WI38 (cell line): Measurements from ENCODE around the gene CSNK1E.

Source experiments
- H3K4me3 ChIP-seq: 2 replicates; pipeline ENCODE4 v1.5.1; 2011; ENCODE audit warnings: low read depth, mild to moderate bottlenecking, control low read depth, low read length
- TF ChIP-seq, protein P1 (sequence below): IDR thresholded peaks from 2 replicates; pipeline ENCODE4 v1.5.1; 2012; ENCODE audit warnings: low read depth, mild to moderate bottlenecking, control low read depth, low read length

CSNK1E gene

DNA sequence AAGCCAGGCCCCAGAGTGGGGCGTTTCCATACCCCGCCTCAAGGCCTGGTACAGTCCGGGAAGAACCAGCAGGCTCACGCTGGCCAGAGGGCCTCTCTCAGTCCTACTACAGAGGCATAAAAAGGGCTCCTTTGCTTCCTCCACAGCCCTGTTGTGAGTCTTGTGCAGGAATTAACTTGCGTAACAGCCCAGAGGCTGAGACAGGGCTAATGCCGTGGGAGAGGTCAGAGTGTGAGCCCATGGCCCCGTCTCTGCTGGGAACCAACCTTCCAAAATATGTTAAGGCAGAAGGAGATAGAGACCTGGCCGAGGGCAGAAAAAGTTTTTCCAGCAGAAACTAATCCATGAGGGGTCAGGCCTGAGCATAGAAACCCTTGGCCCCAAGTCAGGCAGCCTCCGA lies 24.5 kb downstream of the CSNK1E start:
- H3K4me3 ChIP-seq, result no peak overlapping the region
- TF ChIP-seq, protein P1, sequence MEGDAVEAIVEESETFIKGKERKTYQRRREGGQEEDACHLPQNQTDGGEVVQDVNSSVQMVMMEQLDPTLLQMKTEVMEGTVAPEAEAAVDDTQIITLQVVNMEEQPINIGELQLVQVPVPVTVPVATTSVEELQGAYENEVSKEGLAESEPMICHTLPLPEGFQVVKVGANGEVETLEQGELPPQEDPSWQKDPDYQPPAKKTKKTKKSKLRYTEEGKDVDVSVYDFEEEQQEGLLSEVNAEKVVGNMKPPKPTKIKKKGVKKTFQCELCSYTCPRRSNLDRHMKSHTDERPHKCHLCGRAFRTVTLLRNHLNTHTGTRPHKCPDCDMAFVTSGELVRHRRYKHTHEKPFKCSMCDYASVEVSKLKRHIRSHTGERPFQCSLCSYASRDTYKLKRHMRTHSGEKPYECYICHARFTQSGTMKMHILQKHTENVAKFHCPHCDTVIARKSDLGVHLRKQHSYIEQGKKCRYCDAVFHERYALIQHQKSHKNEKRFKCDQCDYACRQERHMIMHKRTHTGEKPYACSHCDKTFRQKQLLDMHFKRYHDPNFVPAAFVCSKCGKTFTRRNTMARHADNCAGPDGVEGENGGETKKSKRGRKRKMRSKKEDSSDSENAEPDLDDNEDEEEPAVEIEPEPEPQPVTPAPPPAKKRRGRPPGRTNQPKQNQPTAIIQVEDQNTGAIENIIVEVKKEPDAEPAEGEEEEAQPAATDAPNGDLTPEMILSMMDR, result no peak

DNA sequence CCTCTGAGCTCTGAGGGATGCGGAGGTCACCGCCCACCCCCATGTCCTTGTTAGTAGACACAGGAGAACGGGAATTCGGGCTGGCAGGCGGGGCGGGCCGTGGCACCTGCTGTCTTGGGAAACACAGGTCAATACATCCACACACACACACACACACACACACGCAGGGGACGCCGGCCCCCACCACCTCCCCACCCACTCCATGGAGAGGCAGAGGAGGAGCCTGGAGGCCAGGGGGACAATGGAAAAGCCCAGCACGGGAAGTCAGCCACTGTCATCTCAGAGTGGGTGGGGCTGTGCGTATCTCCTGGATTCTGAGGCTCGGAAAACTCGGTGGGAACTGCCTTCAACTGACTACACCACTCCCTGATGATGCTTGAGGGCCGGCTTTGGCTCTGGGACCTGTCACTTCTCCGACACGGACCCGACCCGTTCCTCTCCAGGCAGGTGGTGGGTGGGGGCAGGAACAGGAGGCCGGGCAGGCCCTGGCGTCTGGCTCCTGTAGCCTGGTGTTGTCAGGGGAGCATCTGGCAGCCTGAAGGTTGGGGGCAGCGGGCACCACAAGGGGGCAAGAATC lies 25.9 kb downstream of the CSNK1E start:
- H3K4me3 ChIP-seq, result no peak overlapping the region
- TF ChIP-seq, protein P1, result no peak

DNA sequence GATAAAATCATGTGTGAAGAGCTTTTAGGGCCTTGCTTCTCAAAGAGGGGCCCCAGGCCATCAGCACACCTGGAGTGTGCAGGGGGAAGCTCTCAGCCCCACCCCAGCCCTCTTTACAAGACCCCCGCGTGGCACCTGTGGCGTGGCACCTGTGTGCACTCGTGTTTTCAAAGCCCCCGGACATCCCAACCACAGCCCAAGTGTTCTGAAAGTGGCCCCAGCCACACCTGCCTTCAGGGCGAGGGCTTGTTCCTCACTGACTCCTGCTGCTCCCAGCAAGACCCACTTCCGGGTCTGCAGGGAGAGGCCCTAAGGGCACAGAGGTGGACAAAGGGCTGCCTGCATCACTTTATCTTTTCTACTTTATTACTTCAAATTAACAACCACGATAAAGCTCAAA lies 26.9 kb downstream of the CSNK1E start:
- H3K4me3 ChIP-seq, result no peak overlapping the region
- TF ChIP-seq, protein P1, result no peak

DNA sequence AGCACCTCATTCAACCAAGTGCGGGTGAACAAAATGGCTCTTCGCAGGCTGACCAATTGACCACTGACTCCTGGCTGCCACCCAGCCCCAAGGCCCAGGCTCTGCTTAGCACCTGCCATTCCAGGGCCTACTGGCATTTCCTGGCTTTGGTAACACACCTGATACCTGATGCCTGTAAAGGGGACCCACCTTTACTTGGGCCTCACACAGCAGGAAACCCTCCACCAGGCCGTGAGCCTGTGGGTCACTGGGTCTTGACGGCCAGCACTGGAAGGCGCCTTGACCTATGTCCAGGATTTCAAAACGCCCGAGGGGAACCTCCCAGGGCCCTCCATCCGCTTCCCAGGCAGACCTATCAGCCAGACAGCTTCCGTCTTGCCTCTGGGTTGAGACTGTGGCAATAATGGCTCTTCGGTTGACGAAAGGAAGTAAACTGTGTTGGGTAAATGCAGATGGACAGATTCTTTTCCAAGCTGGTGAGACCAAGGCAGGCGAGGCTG lies 27.6 kb downstream of the CSNK1E start:
- TF ChIP-seq, protein P1, result no peak
- no peak overlapping the region for H3K4me3 ChIP-seq

DNA sequence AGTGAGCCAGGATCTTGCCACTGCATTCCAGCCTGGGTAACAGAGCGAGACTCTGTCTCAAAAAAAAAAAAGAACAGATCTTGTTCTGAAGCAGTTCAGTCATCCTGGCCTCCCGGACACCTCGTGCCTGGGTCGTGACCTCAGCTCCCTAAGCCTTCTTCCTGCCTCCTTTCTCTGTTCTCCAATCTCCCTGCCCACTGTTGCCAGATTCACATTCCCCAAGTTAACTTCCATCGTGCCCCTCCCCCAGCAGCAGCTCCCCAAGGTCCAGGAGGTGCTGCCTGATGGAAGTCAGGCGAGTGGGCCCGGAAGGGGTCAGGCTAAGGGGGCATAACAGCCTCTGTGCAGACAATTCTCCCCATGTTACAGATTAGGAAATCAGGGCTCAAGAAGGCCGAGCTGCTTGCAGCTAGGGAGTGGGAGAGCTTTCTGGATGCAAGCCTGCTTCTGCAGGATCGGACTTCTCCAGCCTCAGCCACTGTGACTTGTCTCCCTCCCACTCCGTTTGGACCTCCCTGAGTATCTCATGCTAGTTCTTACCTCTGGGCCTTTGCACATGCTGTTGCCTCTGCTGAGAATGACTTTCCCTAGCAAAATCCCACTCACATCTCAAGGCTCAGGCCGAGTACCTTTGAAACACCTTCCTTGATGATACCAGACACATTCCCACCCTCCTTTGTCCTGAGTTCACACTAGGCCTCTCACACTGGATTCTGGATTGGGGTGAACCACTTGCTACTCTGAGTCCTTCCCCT lies 30.1 kb downstream of the CSNK1E start:
- H3K4me3 ChIP-seq, result no peak overlapping the region
- TF ChIP-seq, protein P1, result no peak

DNA sequence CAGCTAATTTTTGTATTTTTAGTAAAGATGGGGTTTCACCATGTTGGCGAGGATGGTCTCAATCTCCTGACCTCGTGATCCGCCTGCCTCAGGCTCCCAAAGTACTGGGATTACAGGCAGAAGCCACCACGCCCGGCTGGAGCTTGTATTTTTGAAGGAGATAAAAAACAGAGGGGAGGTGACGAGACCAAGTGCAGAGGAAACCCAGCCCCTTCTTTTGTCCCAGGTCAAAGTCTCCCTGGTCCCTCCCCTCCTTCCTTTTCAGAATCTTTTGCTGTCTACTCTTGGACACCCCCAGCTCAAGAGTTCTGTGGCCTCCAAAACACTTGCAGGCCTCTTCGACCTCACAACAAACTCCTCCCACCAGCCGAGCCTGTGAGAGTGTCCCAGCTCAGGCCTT lies 32.2 kb downstream of the CSNK1E start:
- TF ChIP-seq, protein P1, result no peak
- no peak overlapping the region for H3K4me3 ChIP-seq

DNA sequence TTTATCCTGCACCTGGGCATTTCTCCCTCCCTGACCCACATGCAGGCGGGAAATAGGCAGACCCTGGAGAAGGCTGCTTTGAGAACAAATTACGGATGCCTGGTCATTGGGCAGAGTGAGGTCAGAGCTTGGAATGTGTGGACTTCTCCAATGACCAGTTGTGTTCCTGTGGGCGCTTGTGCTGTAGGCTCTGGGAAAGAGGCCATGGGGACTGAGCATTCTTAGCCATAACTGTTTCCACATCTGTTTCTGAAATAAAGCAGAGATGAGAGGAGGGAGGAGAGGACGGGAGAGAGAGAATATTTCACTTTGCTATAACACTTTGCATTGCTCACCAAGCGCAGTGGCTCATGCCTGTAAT lies 33.2 kb downstream of the CSNK1E start:
- H3K4me3 ChIP-seq, result no peak overlapping the region
- TF ChIP-seq, protein P1, result no peak
